PC-3 (cell line): ENCODE results near the gene ZBTB7B. TPM values are rescaled to one million over a fixed set of nuclear protein-coding genes. Genes with fewer than 3 reads are reported as not detected.

ENCODE experiments used
- ATAC-seq: fragments of 200-7000 bp; cut with Tn5 transposase; 2 replicates; pipeline ENCODE4 v1.9.1; 2020; ENCODE audit warnings: mild to moderate bottlenecking, moderate library complexity
- BruUV-seq: library from RNA; stranded (reverse); fragments of 400-500 nt; replicated peaks from 2 replicates; lab custom pipeline; 2021; lab: Mats Ljungman, UMichigan
- CTCF ChIA-PET: fragments of 300-600 bp; sonication (Branson Sonifier 250); formaldehyde crosslinking; loops from one replicate; lab custom pipeline; 2022; ENCODE audit warnings: antibody characterized with exemption; lab: Charles Lee
- POLR2A ChIA-PET: fragments of 300-600 bp; sonication (Branson Sonifier 250); formaldehyde crosslinking; loops from one replicate; lab custom pipeline; 2022; ENCODE audit warnings: antibody characterized with exemption; ENCODE audit not compliant: unreplicated experiment; lab: Charles Lee
- DNase-seq: peaks from one replicate; pipeline ENCODE4 v3.0.0-alpha.2; 2015
- H2AFZ ChIP-seq: fragments of 300-600 bp; sonication (generic); 2 replicates; pipeline ENCODE4 v1.6.0; 2016; ENCODE audit warnings: antibody characterized with exemption, low read length
- H3F3A ChIP-seq: fragments of 300-600 bp; sonication (generic); one replicate; pipeline ENCODE4 v1.6.0; 2017; ENCODE audit warnings: antibody characterized with exemption, low read length, control low read depth, mild to moderate bottlenecking; ENCODE audit not compliant: unreplicated experiment
- H3K27ac ChIP-seq: fragments of 300-600 bp; sonication (generic); 2 replicates; pipeline ENCODE4 v1.5.1; 2016; ENCODE audit warnings: mild to moderate bottlenecking, low read length
- H3K27me3 ChIP-seq: fragments of 300-600 bp; sonication (generic); 2 replicates; pipeline ENCODE4 v1.6.1; 2016; ENCODE audit warnings: low read length, mixed read lengths
- H3K36me3 ChIP-seq: fragments of 300-600 bp; sonication (generic); 2 replicates; pipeline ENCODE4 v1.6.1; 2016; ENCODE audit warnings: low read depth, mixed run types, low read length, mixed read lengths
- H3K4me1 ChIP-seq: fragments of 300-600 bp; sonication (generic); 2 replicates; pipeline ENCODE4 v1.5.1; 2016; ENCODE audit warnings: low read length; ENCODE audit not compliant: insufficient read depth
- H3K4me2 ChIP-seq: fragments of 300-600 bp; sonication (generic); 2 replicates; pipeline ENCODE4 v1.6.0; 2016; ENCODE audit warnings: low read length
- H3K4me3 ChIP-seq: fragments of 300-600 bp; sonication (generic); 2 replicates; pipeline ENCODE4 v1.5.1; 2016; ENCODE audit warnings: mild to moderate bottlenecking, low read length, mixed read lengths
- H3K79me2 ChIP-seq: fragments of 300-600 bp; sonication (generic); 2 replicates; pipeline ENCODE4 v1.6.1; 2017; ENCODE audit warnings: low read length, mixed read lengths
- H3K9ac ChIP-seq: fragments of 300-600 bp; sonication (generic); 2 replicates; pipeline ENCODE4 v1.6.0; 2016; ENCODE audit warnings: mild to moderate bottlenecking, low read length
- H3K9me2 ChIP-seq: fragments of 300-600 bp; sonication (generic); replicated peaks from 2 replicates; pipeline ENCODE4 v1.6.1; 2016; ENCODE audit warnings: mixed run types, low read length, mixed read lengths
- H3K9me3 ChIP-seq: fragments of 300-600 bp; sonication (generic); 2 replicates; pipeline ENCODE4 v1.6.1; 2016; ENCODE audit warnings: low read length, mixed read lengths
- H4K20me1 ChIP-seq: fragments of 300-600 bp; sonication (generic); 2 replicates; pipeline ENCODE4 v1.6.1; 2016; ENCODE audit warnings: low read length, mixed read lengths
- EZH2 ChIP-seq: fragments of 300-600 bp; sonication (generic); IDR thresholded peaks from one replicate; pipeline ENCODE4 v1.6.1; 2017; ENCODE audit warnings: antibody characterized with exemption, mild to moderate bottlenecking, low read length; ENCODE audit not compliant: unreplicated experiment
- EZH2phosphoT487 ChIP-seq: fragments of 300-600 bp; sonication (generic); IDR thresholded peaks from 2 replicates; pipeline ENCODE4 v1.6.1; 2018; ENCODE audit warnings: mild to moderate bottlenecking, antibody characterized with exemption, low read length, borderline replicate concordance
- intact Hi-C: fragments of 100-400 bp; cut with micrococcal nuclease; formaldehyde crosslinking; loops from 2 replicates; pipeline ENCODE4 v1.9.0; 2023
- total RNA-seq: library from RNA; depleted of rRNA; stranded (reverse); fragments of >200 nt; gene quantifications from 2 replicates; pipeline ENCODE4 v1.2.3, GENCODE V29; 2014
- TF ChIP-seq, protein P1 (sequence below): fragments of 300-600 bp; sonication (generic); conservative IDR thresholded peaks from 2 replicates; pipeline ENCODE4 v1.5.1; 2017; ENCODE audit warnings: antibody characterized with exemption, low read depth, mild to moderate bottlenecking, low read length

ZBTB7B gene
- total RNA-seq, 1 experiment from 2014 or later: 39.7 TPM

GRCh38 chr1:154957091-154957657, 45.4 kb upstream of the ZBTB7B start:
- no TSS peak for BruUV-seq
- H3K79me2 ChIP-seq: peaks cover 27% of the 10 kb centered on the region
- no peak overlapping the region for H3K4me2 ChIP-seq
- ChIA-PET POLR2A (interaction anchor here (0.7 kb wide), 1 partner anchor 351 kb away, joined by 4 read pairs; no protein-coding TSS in a partner anchor), CTCF (no interaction called here)
- H3K27me3 ChIP-seq: no peaks in the 10 kb centered on the region
- intact Hi-C loops: no loop called here
- H3K4me1 ChIP-seq: peaks cover 21% of the 10 kb centered on the region
- H3K27ac ChIP-seq: no peak overlapping the region
- H2AFZ ChIP-seq: no peak overlapping the region
- peaks cover 8% of the 10 kb centered on the region; the same call in 1 of the 2 replicates for H3K36me3 ChIP-seq
- H4K20me1 ChIP-seq: no peaks in the 10 kb centered on the region
- H3K9me3 ChIP-seq: no peaks in the 10 kb centered on the region
- no peaks in the 10 kb centered on the region for H3K9me2 ChIP-seq
- no peaks in the 10 kb centered on the region for H3F3A ChIP-seq
- no peak overlapping the region for H3K4me3 ChIP-seq
- DNase-seq (no peak), ATAC-seq (no peak)
- TF ChIP-seq, protein P1, sequence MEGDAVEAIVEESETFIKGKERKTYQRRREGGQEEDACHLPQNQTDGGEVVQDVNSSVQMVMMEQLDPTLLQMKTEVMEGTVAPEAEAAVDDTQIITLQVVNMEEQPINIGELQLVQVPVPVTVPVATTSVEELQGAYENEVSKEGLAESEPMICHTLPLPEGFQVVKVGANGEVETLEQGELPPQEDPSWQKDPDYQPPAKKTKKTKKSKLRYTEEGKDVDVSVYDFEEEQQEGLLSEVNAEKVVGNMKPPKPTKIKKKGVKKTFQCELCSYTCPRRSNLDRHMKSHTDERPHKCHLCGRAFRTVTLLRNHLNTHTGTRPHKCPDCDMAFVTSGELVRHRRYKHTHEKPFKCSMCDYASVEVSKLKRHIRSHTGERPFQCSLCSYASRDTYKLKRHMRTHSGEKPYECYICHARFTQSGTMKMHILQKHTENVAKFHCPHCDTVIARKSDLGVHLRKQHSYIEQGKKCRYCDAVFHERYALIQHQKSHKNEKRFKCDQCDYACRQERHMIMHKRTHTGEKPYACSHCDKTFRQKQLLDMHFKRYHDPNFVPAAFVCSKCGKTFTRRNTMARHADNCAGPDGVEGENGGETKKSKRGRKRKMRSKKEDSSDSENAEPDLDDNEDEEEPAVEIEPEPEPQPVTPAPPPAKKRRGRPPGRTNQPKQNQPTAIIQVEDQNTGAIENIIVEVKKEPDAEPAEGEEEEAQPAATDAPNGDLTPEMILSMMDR: no peak
- TF ChIP-seq EZH2phosphoT487 (no peak), EZH2 (no peak)
- H3K9ac ChIP-seq: no peak overlapping the region

- ATAC-seq (no peak), DNase-seq (no peak)
- BruUV-seq: TSS peak; percentile 0
- H3K27me3 ChIP-seq: no peaks in the 10 kb centered on the region
- ChIA-PET CTCF (no interaction called here), POLR2A (no interaction called here)
- H3K79me2 ChIP-seq: peaks cover 36% of the 10 kb centered on the region
- no peaks in the 10 kb centered on the region for H3K9me2 ChIP-seq
- H3F3A ChIP-seq: no peaks in the 10 kb centered on the region
- no peaks in the 10 kb centered on the region for H3K9me3 ChIP-seq
- intact Hi-C loops: no loop called here
- TF ChIP-seq EZH2phosphoT487 (no peak), EZH2 (no peak)
- TF ChIP-seq, protein P1: no peak
- peaks cover 10% of the 10 kb centered on the region; the same call in 1 of the 2 replicates for H3K36me3 ChIP-seq
- no peak overlapping the region for H3K9ac ChIP-seq
- H3K4me1 ChIP-seq: peaks cover 30% of the 10 kb centered on the region
- no peak overlapping the region for H2AFZ ChIP-seq
- no peaks in the 10 kb centered on the region for H4K20me1 ChIP-seq
- no peak overlapping the region for H3K4me3 ChIP-seq
- H3K27ac ChIP-seq: no peak overlapping the region
- no peak overlapping the region for H3K4me2 ChIP-seq
Measured at GRCh38 chr1:154958036-154958435, 44.6 kb upstream of the ZBTB7B start.

DNA sequence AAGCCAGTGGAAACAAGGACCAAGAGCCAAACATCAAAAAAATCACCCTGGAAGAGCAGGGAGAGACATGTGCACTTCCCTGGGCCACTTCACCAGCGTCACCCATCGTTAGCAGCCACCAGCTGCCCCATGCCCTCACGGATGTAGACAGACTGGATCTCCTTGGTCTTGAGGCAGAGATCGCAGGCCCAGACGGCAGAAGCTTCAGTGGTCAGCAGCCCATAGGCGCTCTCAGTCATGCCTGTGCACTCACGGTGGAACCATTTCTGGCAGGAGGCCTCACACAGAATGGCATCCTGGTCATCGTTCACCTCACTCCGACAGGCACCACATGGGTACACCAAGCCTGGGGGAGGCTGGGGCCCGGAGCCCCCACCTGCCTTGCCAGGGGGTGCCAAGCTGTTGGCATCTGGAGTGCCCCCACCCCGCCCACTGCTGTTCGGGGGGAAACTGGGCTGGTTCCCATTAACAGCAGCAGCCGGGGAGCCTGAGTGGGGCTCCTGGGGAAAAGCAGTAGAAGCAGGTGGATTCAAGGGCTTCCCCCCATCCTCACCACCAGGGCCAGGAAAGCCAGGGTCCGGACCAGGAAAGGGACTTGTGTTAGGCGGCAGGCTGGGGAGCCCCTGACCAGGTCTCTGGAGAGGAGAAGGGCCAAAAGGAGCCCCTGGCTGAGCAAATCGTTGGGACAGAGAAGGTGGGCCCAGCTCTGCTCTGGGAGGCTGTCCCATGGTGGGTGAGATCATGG, 43.7 kb upstream of the ZBTB7B start:
- Histone ChIP-seq H3K36me3 (peaks cover 17% of the 10 kb centered on the region; the same call in 1 of the 2 replicates), H3K4me1 (peaks cover 31% of the 10 kb centered on the region), H3K27me3 (no peaks in the 10 kb centered on the region), H3K9me2 (no peaks in the 10 kb centered on the region), H3K79me2 (peaks cover 42% of the 10 kb centered on the region), H3K4me2 (no peak overlapping the region), H3K9ac (no peak overlapping the region), H3F3A (no peaks in the 10 kb centered on the region), H4K20me1 (no peaks in the 10 kb centered on the region), H3K27ac (no peak overlapping the region), H3K9me3 (no peaks in the 10 kb centered on the region), H3K4me3 (no peak overlapping the region), H2AFZ (no peak overlapping the region)
- intact Hi-C loops: no loop called here
- ATAC-seq: no peak
- POLR2A ChIA-PET: no interaction called here
- no TSS peak for BruUV-seq
- CTCF ChIA-PET: no interaction called here
- TF ChIP-seq EZH2 (no peak), EZH2phosphoT487 (no peak)
- TF ChIP-seq, protein P1: no peak
- DNase-seq: no peak
